ENCODE measurements around the gene VILL. TPM values are rescaled to one million over a fixed set of nuclear protein-coding genes. Genes with fewer than 3 reads are reported as not detected.

VILL gene
- polyA plus RNA-seq, 1 donor from 2014 or later = not detected

- no peaks in the 10 kb centered on the region for H3K9me2 ChIP-seq (ENCODE audit: insufficient read depth, low read length)
- H3K27me3 ChIP-seq (ENCODE audit: insufficient read depth, low read depth, low read length) = no peaks in the 10 kb centered on the region
- no peak overlapping the region for H3K4me2 ChIP-seq (ENCODE audit: low read length)
- no peaks in the 10 kb centered on the region for H3K9me3 ChIP-seq (ENCODE audit: low read length)
- no peak overlapping the region for H3K27ac ChIP-seq (ENCODE audit: low read length)
- TF ChIP-seq TAF1 (IDR thresholded peaks at IDR 0.05; ENCODE audit: low read depth) (no peak), RAD21 (conservative IDR thresholded peaks at IDR 0.05) (no peak), EZH2 (IDR thresholded peaks at IDR 0.05; ENCODE audit: borderline replicate concordance, insufficient read depth, low read length, poor library complexity, severe bottlenecking) (no peak), EP300 (conservative IDR thresholded peaks at IDR 0.05; ENCODE audit: poor library complexity, severe bottlenecking) (no peak), SMC3 (conservative IDR thresholded peaks at IDR 0.05; ENCODE audit: poor library complexity) (no peak), POLR2AphosphoS5 (IDR thresholded peaks at IDR 0.05) (no peak), MXI1 (conservative IDR thresholded peaks at IDR 0.05; ENCODE audit: poor library complexity, severe bottlenecking) (no peak)
- TF ChIP-seq, protein P1, sequence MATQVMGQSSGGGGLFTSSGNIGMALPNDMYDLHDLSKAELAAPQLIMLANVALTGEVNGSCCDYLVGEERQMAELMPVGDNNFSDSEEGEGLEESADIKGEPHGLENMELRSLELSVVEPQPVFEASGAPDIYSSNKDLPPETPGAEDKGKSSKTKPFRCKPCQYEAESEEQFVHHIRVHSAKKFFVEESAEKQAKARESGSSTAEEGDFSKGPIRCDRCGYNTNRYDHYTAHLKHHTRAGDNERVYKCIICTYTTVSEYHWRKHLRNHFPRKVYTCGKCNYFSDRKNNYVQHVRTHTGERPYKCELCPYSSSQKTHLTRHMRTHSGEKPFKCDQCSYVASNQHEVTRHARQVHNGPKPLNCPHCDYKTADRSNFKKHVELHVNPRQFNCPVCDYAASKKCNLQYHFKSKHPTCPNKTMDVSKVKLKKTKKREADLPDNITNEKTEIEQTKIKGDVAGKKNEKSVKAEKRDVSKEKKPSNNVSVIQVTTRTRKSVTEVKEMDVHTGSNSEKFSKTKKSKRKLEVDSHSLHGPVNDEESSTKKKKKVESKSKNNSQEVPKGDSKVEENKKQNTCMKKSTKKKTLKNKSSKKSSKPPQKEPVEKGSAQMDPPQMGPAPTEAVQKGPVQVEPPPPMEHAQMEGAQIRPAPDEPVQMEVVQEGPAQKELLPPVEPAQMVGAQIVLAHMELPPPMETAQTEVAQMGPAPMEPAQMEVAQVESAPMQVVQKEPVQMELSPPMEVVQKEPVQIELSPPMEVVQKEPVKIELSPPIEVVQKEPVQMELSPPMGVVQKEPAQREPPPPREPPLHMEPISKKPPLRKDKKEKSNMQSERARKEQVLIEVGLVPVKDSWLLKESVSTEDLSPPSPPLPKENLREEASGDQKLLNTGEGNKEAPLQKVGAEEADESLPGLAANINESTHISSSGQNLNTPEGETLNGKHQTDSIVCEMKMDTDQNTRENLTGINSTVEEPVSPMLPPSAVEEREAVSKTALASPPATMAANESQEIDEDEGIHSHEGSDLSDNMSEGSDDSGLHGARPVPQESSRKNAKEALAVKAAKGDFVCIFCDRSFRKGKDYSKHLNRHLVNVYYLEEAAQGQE (IDR thresholded peaks at IDR 0.05; ENCODE audit: borderline replicate concordance) = no peak
- TF ChIP-seq, protein P2, sequence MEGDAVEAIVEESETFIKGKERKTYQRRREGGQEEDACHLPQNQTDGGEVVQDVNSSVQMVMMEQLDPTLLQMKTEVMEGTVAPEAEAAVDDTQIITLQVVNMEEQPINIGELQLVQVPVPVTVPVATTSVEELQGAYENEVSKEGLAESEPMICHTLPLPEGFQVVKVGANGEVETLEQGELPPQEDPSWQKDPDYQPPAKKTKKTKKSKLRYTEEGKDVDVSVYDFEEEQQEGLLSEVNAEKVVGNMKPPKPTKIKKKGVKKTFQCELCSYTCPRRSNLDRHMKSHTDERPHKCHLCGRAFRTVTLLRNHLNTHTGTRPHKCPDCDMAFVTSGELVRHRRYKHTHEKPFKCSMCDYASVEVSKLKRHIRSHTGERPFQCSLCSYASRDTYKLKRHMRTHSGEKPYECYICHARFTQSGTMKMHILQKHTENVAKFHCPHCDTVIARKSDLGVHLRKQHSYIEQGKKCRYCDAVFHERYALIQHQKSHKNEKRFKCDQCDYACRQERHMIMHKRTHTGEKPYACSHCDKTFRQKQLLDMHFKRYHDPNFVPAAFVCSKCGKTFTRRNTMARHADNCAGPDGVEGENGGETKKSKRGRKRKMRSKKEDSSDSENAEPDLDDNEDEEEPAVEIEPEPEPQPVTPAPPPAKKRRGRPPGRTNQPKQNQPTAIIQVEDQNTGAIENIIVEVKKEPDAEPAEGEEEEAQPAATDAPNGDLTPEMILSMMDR (IDR thresholded peaks at IDR 0.05; ENCODE audit: poor library complexity, severe bottlenecking) = no peak
- H3F3A ChIP-seq (ENCODE audit: insufficient read depth, low read length, poor library complexity, severe bottlenecking) = no peaks in the 10 kb centered on the region
- H3K9ac ChIP-seq (ENCODE audit: low read length) = no peak overlapping the region
- H3K79me2 ChIP-seq (replicated peaks; ENCODE audit: insufficient read depth, low read length) = no peaks in the 10 kb centered on the region
- no peak overlapping the region for H3K4me3 ChIP-seq (ENCODE audit: low read length)
- H2AFZ ChIP-seq (ENCODE audit: low read depth, low read length) = no peak overlapping the region
- no peaks in the 10 kb centered on the region for H3K36me3 ChIP-seq (ENCODE audit: insufficient read depth, low read length)
- no peaks in the 10 kb centered on the region for H4K20me1 ChIP-seq (ENCODE audit: insufficient read depth)
Measured at GRCh38 chr3:38008191-38008701, 17.7 kb downstream of the VILL start.

GRCh38 chr3:38008971-38009580, 18.5 kb downstream of the VILL start:
- Histone ChIP-seq H3K4me2 (ENCODE audit: low read length) (no peak overlapping the region), H3K9ac (ENCODE audit: low read length) (no peak overlapping the region), H3K9me3 (ENCODE audit: low read length) (no peaks in the 10 kb centered on the region), H3F3A (ENCODE audit: insufficient read depth, low read length, poor library complexity, severe bottlenecking) (no peaks in the 10 kb centered on the region), H2AFZ (ENCODE audit: low read depth, low read length) (no peak overlapping the region), H3K79me2 (replicated peaks; ENCODE audit: insufficient read depth, low read length) (no peaks in the 10 kb centered on the region), H3K9me2 (ENCODE audit: insufficient read depth, low read length) (no peaks in the 10 kb centered on the region), H4K20me1 (ENCODE audit: insufficient read depth) (no peaks in the 10 kb centered on the region), H3K36me3 (ENCODE audit: insufficient read depth, low read length) (no peaks in the 10 kb centered on the region), H3K27me3 (ENCODE audit: insufficient read depth, low read depth, low read length) (no peaks in the 10 kb centered on the region), H3K27ac (ENCODE audit: low read length) (no peak overlapping the region), H3K4me3 (ENCODE audit: low read length) (no peak overlapping the region)
- TF ChIP-seq, protein P1 (IDR thresholded peaks at IDR 0.05; ENCODE audit: borderline replicate concordance) = no peak
- no peak for TF ChIP-seq RAD21 (conservative IDR thresholded peaks at IDR 0.05)
- no peak for TF ChIP-seq MXI1 (conservative IDR thresholded peaks at IDR 0.05; ENCODE audit: poor library complexity, severe bottlenecking)
- no peak for TF ChIP-seq TAF1 (IDR thresholded peaks at IDR 0.05; ENCODE audit: low read depth)
- no peak for TF ChIP-seq POLR2AphosphoS5 (IDR thresholded peaks at IDR 0.05)
- no peak for TF ChIP-seq EZH2 (IDR thresholded peaks at IDR 0.05; ENCODE audit: borderline replicate concordance, insufficient read depth, low read length, poor library complexity, severe bottlenecking)
